CD8-positive, alpha-beta memory T cell (primary cell): ENCODE measurements around the gene EN2. TPM values are rescaled to one million over a fixed set of nuclear protein-coding genes. Genes with fewer than 3 reads are reported as not detected.

Experiments
- CTCF ChIA-PET: fragments of 350-600 bp; sonication (Branson Sonifier 250); formaldehyde crosslinking; loops from one replicate; lab custom pipeline; 2021; ENCODE audit warnings: antibody characterized with exemption; lab: Charles Lee
- POLR2A ChIA-PET: fragments of 350-600 bp; sonication (Branson Sonifier 250); formaldehyde crosslinking; loops from one replicate; lab custom pipeline; 2021; ENCODE audit warnings: antibody characterized with exemption; lab: Charles Lee
- DNase-seq, 5 donors: peaks; one replicate each; pipeline versions ENCODE4 v3.0.0 to v3.0.0-alpha.2; 2020 to 2022; ENCODE audit warnings: mixed read lengths in 1 of 5
- H3K27ac ChIP-seq: one replicate; pipeline ENCODE4 v1.7.0; 2013; ENCODE audit warnings: low read depth, mild to moderate bottlenecking, low read length, moderate library complexity
- H3K27me3 ChIP-seq: 2 replicates; pipeline ENCODE4 v1.7.0; 2013; ENCODE audit warnings: low read length, mild to moderate bottlenecking; ENCODE audit not compliant: insufficient read depth, poor library complexity, severe bottlenecking
- H3K36me3 ChIP-seq: 2 replicates; pipeline ENCODE4 v1.7.0; 2013; ENCODE audit warnings: mild to moderate bottlenecking, low read length, moderate library complexity; ENCODE audit not compliant: insufficient read depth
- H3K4me1 ChIP-seq: 2 replicates; pipeline ENCODE4 v1.7.0; 2013; ENCODE audit warnings: mild to moderate bottlenecking, low read length, moderate library complexity; ENCODE audit not compliant: insufficient read depth
- H3K4me3 ChIP-seq: 2 replicates; pipeline ENCODE4 v1.7.0; 2013; ENCODE audit warnings: mild to moderate bottlenecking, low read length
- H3K9me3 ChIP-seq: 2 replicates; pipeline ENCODE4 v1.7.0; 2013; ENCODE audit warnings: mild to moderate bottlenecking, low read length
- H3K27ac Mint-ChIP-seq, 8 donors: one replicate each; pipeline ENCODE4 v1.8.0; 2020 to 2021; ENCODE audit warnings: mixed read lengths in 8 of 8, mild to moderate bottlenecking in 6 of 8, inconsistent platforms in 3 of 8, moderate library complexity in 3 of 8
- H3K27me3 Mint-ChIP-seq, 2 donors: one replicate each; pipeline ENCODE4 v1.8.0; 2020 to 2021; ENCODE audit warnings: mixed read lengths in 2 of 2, mild to moderate bottlenecking in 1 of 2, moderate library complexity in 1 of 2
- H3K36me3 Mint-ChIP-seq, 3 donors: one replicate each; pipeline ENCODE4 v1.8.0; 2020 to 2021; ENCODE audit warnings: mixed read lengths in 3 of 3, inconsistent platforms in 1 of 3, mild to moderate bottlenecking in 1 of 3
- H3K4me1 Mint-ChIP-seq, 3 donors: one replicate each; pipeline ENCODE4 v1.8.0; 2020 to 2021; ENCODE audit warnings: mixed read lengths in 3 of 3, inconsistent platforms in 1 of 3, mild to moderate bottlenecking in 1 of 3
- H3K4me3 Mint-ChIP-seq, 7 donors: one replicate each; pipeline ENCODE4 v1.8.0; 2020 to 2021; ENCODE audit warnings: mixed read lengths in 7 of 7, mild to moderate bottlenecking in 6 of 7, moderate library complexity in 4 of 7, inconsistent platforms in 2 of 7
- H3K9me3 Mint-ChIP-seq, 5 donors: one replicate each; pipeline ENCODE4 v1.8.0; 2020 to 2022; ENCODE audit warnings: mixed read lengths in 5 of 5, mild to moderate bottlenecking in 3 of 5, moderate library complexity in 2 of 5, inconsistent platforms in 1 of 5
- polyA plus RNA-seq: library from polyadenylated mRNA; unstranded; fragments of 300-500 nt; fragmentation: Illumina TruSeq; gene quantifications from one replicate; pipeline ENCODE4 v1.2.3, GENCODE V29; 2021
- total RNA-seq, 2 experiments: library from RNA; stranded (reverse); gene quantifications; one replicate each; pipeline ENCODE4 v1.2.3, GENCODE V29; 2021

The EN2 gene
- total RNA-seq (not detected), polyA plus RNA-seq (not detected)

DNA sequence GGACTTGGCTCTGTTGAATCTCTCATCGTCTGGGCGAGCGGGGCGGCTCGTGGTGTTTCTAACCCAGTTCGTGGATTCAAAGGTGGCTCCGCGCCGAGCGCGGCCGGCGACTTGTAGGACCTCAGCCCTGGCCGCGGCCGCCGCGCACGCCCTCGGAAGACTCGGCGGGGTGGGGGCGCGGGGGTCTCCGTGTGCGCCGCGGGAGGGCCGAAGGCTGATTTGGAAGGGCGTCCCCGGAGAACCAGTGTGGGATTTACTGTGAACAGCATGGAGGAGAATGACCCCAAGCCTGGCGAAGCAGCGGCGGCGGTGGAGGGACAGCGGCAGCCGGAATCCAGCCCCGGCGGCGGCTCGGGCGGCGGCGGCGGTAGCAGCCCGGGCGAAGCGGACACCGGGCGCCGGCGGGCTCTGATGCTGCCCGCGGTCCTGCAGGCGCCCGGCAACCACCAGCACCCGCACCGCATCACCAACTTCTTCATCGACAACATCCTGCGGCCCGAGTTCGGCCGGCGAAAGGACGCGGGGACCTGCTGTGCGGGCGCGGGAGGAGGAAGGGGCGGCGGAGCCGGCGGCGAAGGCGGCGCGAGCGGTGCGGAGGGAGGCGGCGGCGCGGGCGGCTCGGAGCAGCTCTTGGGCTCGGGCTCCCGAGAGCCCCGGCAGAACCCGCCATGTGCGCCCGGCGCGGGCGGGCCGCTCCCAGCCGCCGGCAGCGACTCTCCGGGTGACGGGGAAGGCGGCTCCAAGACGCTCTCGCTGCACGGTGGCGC lies at the start of gene EN2:
TSS of gene EN2 (plus strand) at position 19 of the 767 bp plus-strand sequence. CDS start at position 268, 249 bp downstream.
- no peaks in the 10 kb centered on the region for H3K9me3 ChIP-seq
- no peak within 1 kb of the TSS for H3K27ac ChIP-seq
- H3K27me3 Mint-ChIP-seq: peaks cover 49 to 67% of the 10 kb centered on the region in 2 donors
- ChIA-PET POLR2A (no interaction called here), CTCF (no interaction called here)
- H3K4me3 Mint-ChIP-seq: peak within 1 kb of the TSS; percentile 60 to 78 (median 70)
- no peaks in the 10 kb centered on the region for H3K4me1 ChIP-seq
- no peaks in the 10 kb centered on the region for H3K9me3 Mint-ChIP-seq
- DNase-seq: no peak
- H3K36me3 Mint-ChIP-seq: no peaks in the 10 kb centered on the region
- no peak within 1 kb of the TSS for H3K4me3 ChIP-seq
- peak within 1 kb of the TSS in 1 of 8 donors; percentile 37 for H3K27ac Mint-ChIP-seq
- H3K4me1 Mint-ChIP-seq: peaks cover 13 to 29% (median 16%) of the 10 kb centered on the region in 3 donors
- no peaks in the 10 kb centered on the region for H3K36me3 ChIP-seq
- H3K27me3 ChIP-seq: peaks cover 44% of the 10 kb centered on the region

DNA sequence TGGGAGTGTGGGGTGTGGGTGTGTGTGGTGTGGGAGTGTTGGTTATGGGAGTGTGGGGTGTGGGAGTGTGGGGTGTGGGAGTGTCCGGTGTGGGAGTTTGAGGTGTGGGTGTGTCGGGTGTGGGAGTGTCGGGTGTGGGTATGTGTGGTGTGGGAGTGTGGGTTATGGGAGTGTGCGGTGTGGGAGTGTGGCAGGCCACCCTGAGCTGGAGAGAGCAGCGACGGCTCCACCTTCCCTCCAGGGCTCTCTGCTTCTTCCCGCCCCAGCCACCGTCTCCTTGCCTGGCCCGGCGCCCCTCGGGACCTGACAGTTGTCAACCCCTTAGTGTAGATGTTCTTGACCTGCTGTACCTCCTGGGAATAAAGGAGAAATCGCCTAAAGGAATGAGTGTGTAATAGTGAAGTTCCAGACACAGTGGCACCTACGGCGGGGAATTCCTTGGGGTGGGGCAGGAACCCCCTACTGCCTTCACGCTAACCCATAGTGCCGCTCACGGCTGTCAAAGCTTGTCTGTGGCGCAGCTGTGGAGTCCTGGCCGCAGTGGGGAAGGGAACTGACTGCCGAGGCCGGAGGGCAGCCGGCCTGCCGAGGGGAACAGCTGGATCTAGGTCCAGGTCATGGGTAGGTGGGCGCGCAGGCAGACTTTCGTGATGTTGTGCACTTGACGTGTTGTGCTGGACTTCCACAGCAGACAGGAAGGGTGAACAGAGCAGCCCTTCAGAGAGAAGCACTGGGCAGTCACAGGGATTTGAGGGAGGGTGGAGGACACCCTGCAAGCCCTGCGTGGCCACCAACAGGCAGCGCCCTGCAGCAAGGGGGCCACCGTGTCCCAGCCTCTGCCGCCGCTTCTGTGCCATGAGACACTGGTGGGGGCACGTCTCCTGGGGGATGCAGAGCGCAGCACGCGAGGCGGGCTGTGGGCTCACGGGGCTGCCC lies 49.0 kb upstream of the EN2 start:
- peaks cover 0 to 2% (median 0%) of the 10 kb centered on the region in 5 donors for H3K9me3 Mint-ChIP-seq
- POLR2A ChIA-PET: no interaction called here
- H3K36me3 ChIP-seq: no peaks in the 10 kb centered on the region
- no peak overlapping the region for H3K27ac ChIP-seq
- no peak overlapping the region for H3K4me3 ChIP-seq
- H3K9me3 ChIP-seq: no peaks in the 10 kb centered on the region
- H3K4me3 Mint-ChIP-seq: peak overlapping the region in 1 of 7 donors; percentile 15
- no peaks in the 10 kb centered on the region for H3K36me3 Mint-ChIP-seq
- H3K4me1 Mint-ChIP-seq: peaks cover 7 to 13% (median 10%) of the 10 kb centered on the region in 3 donors
- DNase-seq: no peak
- no peaks in the 10 kb centered on the region for H3K4me1 ChIP-seq
- no peak overlapping the region for H3K27ac Mint-ChIP-seq
- CTCF ChIA-PET: no interaction called here
- peaks cover 5% of the 10 kb centered on the region for H3K27me3 ChIP-seq
- peaks cover 32 to 40% of the 10 kb centered on the region in 2 donors for H3K27me3 Mint-ChIP-seq

DNA sequence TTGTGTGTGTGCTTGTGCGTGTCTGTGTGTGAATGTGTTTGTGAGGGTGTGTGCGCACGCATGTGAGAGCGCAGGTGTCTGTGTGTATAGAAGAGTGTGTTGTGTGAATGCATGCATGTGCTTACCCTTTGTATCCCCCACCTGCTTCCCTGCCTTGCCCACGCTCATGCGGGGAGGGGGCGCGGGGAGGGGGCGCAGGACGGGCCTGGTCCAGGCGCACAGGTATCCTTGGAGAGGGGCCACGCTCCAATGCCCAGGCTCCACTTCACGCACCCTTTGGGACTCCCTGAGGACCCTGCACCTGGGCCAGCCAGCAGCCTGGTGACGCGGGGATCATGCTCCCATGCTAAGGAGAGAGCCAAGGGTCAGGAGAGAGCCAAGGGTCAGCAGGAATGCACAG lies 47.9 kb upstream of the EN2 start:
- Mint-ChIP-seq H3K27ac (peak overlapping the region in 1 of 8 donors; percentile 79), H3K9me3 (peaks cover 0 to 2% (median 0%) of the 10 kb centered on the region in 5 donors), H3K27me3 (peaks cover 26 to 37% of the 10 kb centered on the region in 2 donors), H3K4me3 (peak overlapping the region in 2 of 7 donors; percentile 8 to 76), H3K36me3 (no peaks in the 10 kb centered on the region), H3K4me1 (peaks cover 7 to 13% (median 10%) of the 10 kb centered on the region in 3 donors)
- no peaks in the 10 kb centered on the region for H3K9me3 ChIP-seq
- peaks cover 5% of the 10 kb centered on the region for H3K27me3 ChIP-seq
- POLR2A ChIA-PET: no interaction called here
- H3K4me3 ChIP-seq: no peak overlapping the region
- CTCF ChIA-PET: no interaction called here
- H3K27ac ChIP-seq: no peak overlapping the region
- no peak for DNase-seq
- no peaks in the 10 kb centered on the region for H3K36me3 ChIP-seq
- no peaks in the 10 kb centered on the region for H3K4me1 ChIP-seq

DNA sequence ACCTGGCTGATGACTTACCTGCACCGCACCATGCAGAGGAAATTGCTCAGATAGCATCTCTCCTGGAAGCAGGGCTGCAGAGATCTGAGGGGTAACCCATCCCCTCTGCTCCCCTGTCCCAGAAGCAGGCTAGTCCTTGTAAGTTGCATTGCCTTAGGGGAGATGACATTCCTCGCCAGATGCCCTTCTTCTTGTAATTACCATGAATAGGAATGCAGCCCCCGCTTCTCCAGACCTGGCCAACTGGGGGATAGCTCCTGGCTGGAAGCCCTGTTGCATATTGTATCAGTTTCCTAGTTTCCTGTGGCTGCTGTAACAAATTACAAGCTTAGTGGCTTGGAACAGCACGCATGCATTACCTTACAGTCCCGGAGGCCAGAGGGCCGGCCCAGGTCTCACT lies 47.5 kb upstream of the EN2 start:
- POLR2A ChIA-PET: no interaction called here
- Mint-ChIP-seq H3K4me3 (no peak overlapping the region), H3K27ac (no peak overlapping the region), H3K9me3 (peaks cover 0 to 2% (median 0%) of the 10 kb centered on the region in 5 donors), H3K4me1 (peaks cover 7 to 13% (median 10%) of the 10 kb centered on the region in 3 donors), H3K27me3 (peaks cover 22 to 37% of the 10 kb centered on the region in 2 donors), H3K36me3 (no peaks in the 10 kb centered on the region)
- DNase-seq: no peak
- no peaks in the 10 kb centered on the region for H3K9me3 ChIP-seq
- H3K4me3 ChIP-seq: no peak overlapping the region
- H3K36me3 ChIP-seq: no peaks in the 10 kb centered on the region
- H3K4me1 ChIP-seq: no peaks in the 10 kb centered on the region
- H3K27ac ChIP-seq: no peak overlapping the region
- CTCF ChIA-PET: no interaction called here
- H3K27me3 ChIP-seq: peaks cover 5% of the 10 kb centered on the region

- H3K36me3 ChIP-seq: no peaks in the 10 kb centered on the region
- H3K27me3 ChIP-seq: no peaks in the 10 kb centered on the region
- H3K27ac ChIP-seq: no peak overlapping the region
- peaks cover 0 to 2% (median 0%) of the 10 kb centered on the region in 5 donors for H3K9me3 Mint-ChIP-seq
- peaks cover 1 to 8% (median 5%) of the 10 kb centered on the region in 3 donors for H3K4me1 Mint-ChIP-seq
- peaks cover 15 to 31% of the 10 kb centered on the region in 2 donors for H3K27me3 Mint-ChIP-seq
- ChIA-PET POLR2A (no interaction called here), CTCF (no interaction called here)
- H3K27ac Mint-ChIP-seq: no peak overlapping the region
- no peak overlapping the region for H3K4me3 ChIP-seq
- no peaks in the 10 kb centered on the region for H3K9me3 ChIP-seq
- DNase-seq: no peak
- no peaks in the 10 kb centered on the region for H3K4me1 ChIP-seq
- no peak overlapping the region for H3K4me3 Mint-ChIP-seq
- H3K36me3 Mint-ChIP-seq: no peaks in the 10 kb centered on the region
Measured at GRCh38 chr7:155411718-155412415, 46.1 kb upstream of the EN2 start.

GRCh38 chr7:155412416-155413253 lies 45.3 kb upstream of the EN2 start:
- Histone ChIP-seq H3K4me1 (no peaks in the 10 kb centered on the region), H3K36me3 (no peaks in the 10 kb centered on the region), H3K9me3 (no peaks in the 10 kb centered on the region), H3K27ac (no peak overlapping the region), H3K27me3 (no peaks in the 10 kb centered on the region), H3K4me3 (no peak overlapping the region)
- Mint-ChIP-seq H3K9me3 (peaks cover 0 to 2% (median 0%) of the 10 kb centered on the region in 5 donors), H3K4me1 (peaks cover 1 to 8% (median 5%) of the 10 kb centered on the region in 3 donors), H3K27me3 (peaks cover 18 to 31% of the 10 kb centered on the region in 2 donors), H3K4me3 (no peak overlapping the region), H3K27ac (no peak overlapping the region), H3K36me3 (no peaks in the 10 kb centered on the region)
- CTCF ChIA-PET: no interaction called here
- POLR2A ChIA-PET: no interaction called here
- peak in 1 of 5 donors; percentile 24 for DNase-seq
